ENCODE results near the gene ADAMTS12. TPM values are rescaled to one million over a fixed set of nuclear protein-coding genes. Genes with fewer than 3 reads are reported as not detected.
A peak's percentile ranks its signal among the peaks of the same experiment; 100 is the strongest.

Gene ADAMTS12
- total RNA-seq, 1 experiment from 2014 or later, result 0.18 TPM

- TF ChIP-seq CTCF (conservative IDR thresholded peaks at IDR 0.05; ENCODE audit: low read depth, low read length), result no peak
- no peak for TF ChIP-seq EZH2 (IDR thresholded peaks at IDR 0.05; ENCODE audit: low read length, unreplicated experiment)
- no peak for TF ChIP-seq EZH2phosphoT487 (IDR thresholded peaks at IDR 0.05; ENCODE audit: borderline replicate concordance, low read length)
- Histone ChIP-seq H3K27ac (ENCODE audit: low read length) (no peak overlapping the region), H3K9me3 (ENCODE audit: low read length) (no peaks in the 10 kb centered on the region), H3K27me3 (ENCODE audit: low read length) (no peaks in the 10 kb centered on the region), H3F3A (ENCODE audit: low read length, unreplicated experiment) (no peaks in the 10 kb centered on the region), H3K4me2 (ENCODE audit: low read length) (no peak overlapping the region), H3K9me2 (replicated peaks; ENCODE audit: low read length) (no peaks in the 10 kb centered on the region), H4K20me1 (ENCODE audit: low read length) (no peaks in the 10 kb centered on the region), H2AFZ (ENCODE audit: low read length) (no peak overlapping the region), H3K36me3 (ENCODE audit: low read depth, low read length) (no peaks in the 10 kb centered on the region), H3K4me3 (ENCODE audit: low read length) (no peak overlapping the region), H3K9ac (ENCODE audit: low read length) (no peak overlapping the region), H3K79me2 (ENCODE audit: low read length) (no peaks in the 10 kb centered on the region), H3K4me1 (ENCODE audit: insufficient read depth, low read length) (no peaks in the 10 kb centered on the region)
- ChIA-PET POLR2A (ENCODE audit: unreplicated experiment) (no interaction called here), CTCF (no interaction called here)
- no peak for DNase-seq
- BruUV-seq (replicated peaks), result no TSS peak
- no peak for ATAC-seq
- intact Hi-C loops (cut with micrococcal nuclease), result no loop called here
These were observed 258.1 kb downstream of the ADAMTS12 start for GRCh38 chr5:33633699-33634098.

- H4K20me1 ChIP-seq (ENCODE audit: low read length), result no peaks in the 10 kb centered on the region
- no peak overlapping the region for H3K4me3 ChIP-seq (ENCODE audit: low read length)
- no peak overlapping the region for H3K27ac ChIP-seq (ENCODE audit: low read length)
- no peaks in the 10 kb centered on the region for H3K79me2 ChIP-seq (ENCODE audit: low read length)
- H2AFZ ChIP-seq (ENCODE audit: low read length), result no peak overlapping the region
- H3K4me1 ChIP-seq (ENCODE audit: insufficient read depth, low read length), result no peaks in the 10 kb centered on the region
- H3K9me3 ChIP-seq (ENCODE audit: low read length), result no peaks in the 10 kb centered on the region
- H3K4me2 ChIP-seq (ENCODE audit: low read length), result no peak overlapping the region
- no peaks in the 10 kb centered on the region for H3K36me3 ChIP-seq (ENCODE audit: low read depth, low read length)
- POLR2A ChIA-PET (ENCODE audit: unreplicated experiment), result no interaction called here
- DNase-seq (peak; percentile 25), ATAC-seq (no peak)
- no peaks in the 10 kb centered on the region for H3K9me2 ChIP-seq (replicated peaks; ENCODE audit: low read length)
- no peaks in the 10 kb centered on the region for H3F3A ChIP-seq (ENCODE audit: low read length, unreplicated experiment)
- H3K27me3 ChIP-seq (ENCODE audit: low read length), result no peaks in the 10 kb centered on the region
- CTCF ChIA-PET, result no interaction called here
- BruUV-seq (replicated peaks), result no TSS peak
- intact Hi-C loops (cut with micrococcal nuclease), result no loop called here
- TF ChIP-seq EZH2phosphoT487 (IDR thresholded peaks at IDR 0.05; ENCODE audit: borderline replicate concordance, low read length) (no peak), CTCF (conservative IDR thresholded peaks at IDR 0.05; ENCODE audit: low read depth, low read length) (no peak)
- H3K9ac ChIP-seq (ENCODE audit: low read length), result no peak overlapping the region
These were observed 260.0 kb downstream of the ADAMTS12 start for GRCh38 chr5:33631786-33632185.

GRCh38 chr5:33631139-33631538, 260.7 kb downstream of the ADAMTS12 start:
- no peak overlapping the region for H3K4me2 ChIP-seq (ENCODE audit: low read length)
- H3K36me3 ChIP-seq (ENCODE audit: low read depth, low read length), result no peaks in the 10 kb centered on the region
- H3K9me2 ChIP-seq (replicated peaks; ENCODE audit: low read length), result no peaks in the 10 kb centered on the region
- H3K4me1 ChIP-seq (ENCODE audit: insufficient read depth, low read length), result no peaks in the 10 kb centered on the region
- H3K27me3 ChIP-seq (ENCODE audit: low read length), result no peaks in the 10 kb centered on the region
- no peaks in the 10 kb centered on the region for H3F3A ChIP-seq (ENCODE audit: low read length, unreplicated experiment)
- intact Hi-C loops (cut with micrococcal nuclease), result no loop called here
- TF ChIP-seq CTCF (conservative IDR thresholded peaks at IDR 0.05; ENCODE audit: low read depth, low read length) (no peak), EZH2 (IDR thresholded peaks at IDR 0.05; ENCODE audit: low read length, unreplicated experiment) (no peak), EZH2phosphoT487 (IDR thresholded peaks at IDR 0.05; ENCODE audit: borderline replicate concordance, low read length) (no peak)
- BruUV-seq (replicated peaks), result no TSS peak
- DNase-seq (no peak), ATAC-seq (no peak)
- POLR2A ChIA-PET (ENCODE audit: unreplicated experiment), result no interaction called here
- H3K9me3 ChIP-seq (ENCODE audit: low read length), result no peaks in the 10 kb centered on the region
- no peak overlapping the region for H3K4me3 ChIP-seq (ENCODE audit: low read length)
- CTCF ChIA-PET, result no interaction called here
- no peak overlapping the region for H3K27ac ChIP-seq (ENCODE audit: low read length)
- H2AFZ ChIP-seq (ENCODE audit: low read length), result no peak overlapping the region
- H3K9ac ChIP-seq (ENCODE audit: low read length), result no peak overlapping the region
- no peaks in the 10 kb centered on the region for H4K20me1 ChIP-seq (ENCODE audit: low read length)
- H3K79me2 ChIP-seq (ENCODE audit: low read length), result no peaks in the 10 kb centered on the region
